Stimulated activated CD8-positive, alpha-beta memory T cell treated with anti-CD3 and anti-CD28 coated beads, Interleukin-15, amount 100 ng/mL, for 48 hours (primary cell): ENCODE results near the gene ENPP4.
"Not testable (repeated sequence)": the region's sequence is repeated elsewhere in the genome, so short reads cannot be mapped to it uniquely, and the experiment has no call there.

Experiments
- DNase-seq, 2 donors: peaks; one replicate each; pipeline ENCODE4 v3.0.0-alpha.2; 2020; ENCODE audit warnings: low read depth in 2 of 2

ENPP4 gene

GRCh38 chr6:46131291-46131690 is 1.5 kb downstream of the ENPP4 start:
- DNase-seq, result not testable (repeated sequence)

GRCh38 chr6:46134216-46134615 is 4.4 kb downstream of the ENPP4 start:
- DNase-seq, result no peak

GRCh38 chr6:46135176-46135575 is 5.4 kb downstream of the ENPP4 start:
- no peak for DNase-seq

GRCh38 chr6:46136831-46137230 is 7.0 kb downstream of the ENPP4 start:
- no peak for DNase-seq

- no peak for DNase-seq
Measured at GRCh38 chr6:46137387-46137786, 7.6 kb downstream of the ENPP4 start.

- DNase-seq, result no peak
Measured at GRCh38 chr6:46138281-46138680, 8.5 kb downstream of the ENPP4 start.

GRCh38 chr6:46144270-46144669 is 14.5 kb downstream of the ENPP4 start:
- no peak for DNase-seq

- DNase-seq, result not testable (repeated sequence)
Measured at GRCh38 chr6:46149066-46149465, 19.3 kb downstream of the ENPP4 start.

GRCh38 chr6:46156701-46157100 is 26.9 kb downstream of the ENPP4 start:
- DNase-seq, result no peak

GRCh38 chr6:46159229-46159628 is 29.4 kb downstream of the ENPP4 start:
- DNase-seq, result no peak

GRCh38 chr6:46160102-46160501 is 30.3 kb downstream of the ENPP4 start:
- no peak for DNase-seq

GRCh38 chr6:46170357-46171289 is 40.8 kb downstream of the ENPP4 start, which contains the start of gene ENPP5:
Gene ENPP5, minus strand, starts transcription at chr6:46170980. Its CDS starts 2,718 bp downstream, at chr6:46168262.
- DNase-seq, result peak; percentile 67 to 69

GRCh38 chr6:46172176-46172575 is 42.4 kb downstream of the ENPP4 start:
- DNase-seq, result no peak

- DNase-seq, result no peak
Measured at GRCh38 chr6:46174904-46175303, 45.1 kb downstream of the ENPP4 start.

GRCh38 chr6:46175446-46175845 is 45.7 kb downstream of the ENPP4 start:
- peak in 1 of 2 donors; percentile 1 for DNase-seq

GRCh38 chr6:46175976-46176375 is 46.2 kb downstream of the ENPP4 start:
- DNase-seq, result no peak

GRCh38 chr6:46184114-46184513 is 54.3 kb downstream of the ENPP4 start:
- DNase-seq, result no peak

GRCh38 chr6:46186583-46186982 is 56.8 kb downstream of the ENPP4 start:
- DNase-seq, result no peak

GRCh38 chr6:46189726-46190125 is 59.9 kb downstream of the ENPP4 start:
- no peak for DNase-seq

GRCh38 chr6:46190889-46191288 is 61.1 kb downstream of the ENPP4 start:
- no peak for DNase-seq

- DNase-seq, result no peak
Measured at GRCh38 chr6:46191961-46192360, 62.2 kb downstream of the ENPP4 start.
